H9 (cell line): ENCODE results near the gene IL6ST. TPM values are rescaled to one million over a fixed set of nuclear protein-coding genes. Genes with fewer than 3 reads are reported as not detected.

Source experiments
- DNase-seq: peaks from one replicate; pipeline ENCODE4 v3.0.0-alpha.2; 2017
- H2AFZ ChIP-seq: one replicate; pipeline ENCODE4 v1.6.1; 2013; ENCODE audit warnings: mild to moderate bottlenecking, low read length, control low read depth, moderate library complexity
- H2AK5ac ChIP-seq: 2 replicates; pipeline ENCODE4 v1.6.1; 2013; ENCODE audit warnings: low read length, control low read depth, mixed read lengths; ENCODE audit not compliant: insufficient read length
- H2BK120ac ChIP-seq: one replicate; pipeline ENCODE4 v1.6.1; 2013; ENCODE audit warnings: low read depth, mild to moderate bottlenecking, low read length, control low read depth, inconsistent platforms; ENCODE audit not compliant: poor library complexity, severe bottlenecking
- H2BK12ac ChIP-seq: 2 replicates; pipeline ENCODE4 v1.6.1; 2013; ENCODE audit warnings: low read length, control low read depth, mixed read lengths, low read depth; ENCODE audit not compliant: insufficient read length
- H2BK15ac ChIP-seq: 2 replicates; pipeline ENCODE4 v1.6.1; 2013; ENCODE audit warnings: low read depth, low read length, control low read depth
- H2BK20ac ChIP-seq: one replicate; pipeline ENCODE4 v1.6.1; 2013; ENCODE audit warnings: low read depth, mild to moderate bottlenecking, low read length, control low read depth, inconsistent platforms; ENCODE audit not compliant: poor library complexity, severe bottlenecking
- H2BK5ac ChIP-seq: 2 replicates; pipeline ENCODE4 v1.6.1; 2013; ENCODE audit warnings: low read length, control low read depth, mixed read lengths; ENCODE audit not compliant: insufficient read length
- H3K14ac ChIP-seq: 2 replicates; pipeline ENCODE4 v1.6.1; 2013; ENCODE audit warnings: low read length, control low read depth; ENCODE audit not compliant: insufficient read depth
- H3K18ac ChIP-seq: 2 replicates; pipeline ENCODE4 v1.6.1; 2013; ENCODE audit warnings: low read depth, mild to moderate bottlenecking, mixed read lengths, low read length, control low read depth; ENCODE audit not compliant: insufficient read length
- H3K23ac ChIP-seq: 2 replicates; pipeline ENCODE4 v1.6.1; 2013; ENCODE audit warnings: low read length, control low read depth, mixed read lengths, low read depth; ENCODE audit not compliant: insufficient read length
- H3K23me2 ChIP-seq: 2 replicates; pipeline ENCODE4 v1.6.1; 2013; ENCODE audit warnings: low read depth, mild to moderate bottlenecking, mixed read lengths, low read length, control low read depth; ENCODE audit not compliant: insufficient read length, poor library complexity, severe bottlenecking
- H3K27ac ChIP-seq: 2 replicates; pipeline ENCODE4 v1.5.1; 2013; ENCODE audit warnings: low read length, control low read depth, mixed read lengths, low read depth; ENCODE audit not compliant: insufficient read length
- H3K27me3 ChIP-seq: 2 replicates; pipeline ENCODE4 v1.6.1; 2013; ENCODE audit warnings: low read length, control low read depth, inconsistent platforms; ENCODE audit not compliant: insufficient read depth
- H3K4ac ChIP-seq: 2 replicates; pipeline ENCODE4 v1.6.1; 2013; ENCODE audit warnings: low read depth, mild to moderate bottlenecking, control low read depth, inconsistent platforms, low read length, moderate library complexity
- H3K4me1 ChIP-seq: 2 replicates; pipeline ENCODE4 v1.6.1; 2013; ENCODE audit warnings: low read length, control low read depth, inconsistent platforms; ENCODE audit not compliant: insufficient read depth
- H3K4me2 ChIP-seq: 2 replicates; pipeline ENCODE4 v1.6.1; 2013; ENCODE audit warnings: low read length, control low read depth, mixed read lengths; ENCODE audit not compliant: insufficient read length, insufficient read depth
- H3K56ac ChIP-seq: 2 replicates; pipeline ENCODE4 v1.6.1; 2013; ENCODE audit warnings: low read depth, mild to moderate bottlenecking, mixed read lengths, low read length, control low read depth; ENCODE audit not compliant: insufficient read length
- H3K79me1 ChIP-seq: 2 replicates; pipeline ENCODE4 v1.6.1; 2013; ENCODE audit warnings: low read depth, mild to moderate bottlenecking, moderate library complexity, low read length, control low read depth, inconsistent platforms; ENCODE audit not compliant: insufficient read depth, poor library complexity, severe bottlenecking
- H3K79me2 ChIP-seq: 2 replicates; pipeline ENCODE4 v1.6.1; 2013; ENCODE audit warnings: low read length, control low read depth, inconsistent platforms; ENCODE audit not compliant: insufficient read depth
- H3K9ac ChIP-seq: 2 replicates; pipeline ENCODE4 v1.6.1; 2013; ENCODE audit warnings: low read length, control low read depth, mixed read lengths; ENCODE audit not compliant: insufficient read length; ENCODE audit errors: extremely low read depth
- H3K9me3 ChIP-seq: one replicate; pipeline ENCODE4 v1.6.1; 2013; ENCODE audit warnings: low read depth, low read length, inconsistent platforms; ENCODE audit not compliant: control insufficient read depth
- H3T11ph ChIP-seq: one replicate; pipeline ENCODE4 v1.6.1; 2013; ENCODE audit warnings: mild to moderate bottlenecking, low read length, control low read depth, inconsistent platforms
- H4K20me1 ChIP-seq: one replicate; pipeline ENCODE4 v1.6.1; 2013; ENCODE audit not compliant: control insufficient read depth, insufficient read length, insufficient read depth
- H4K5ac ChIP-seq: 2 replicates; pipeline ENCODE4 v1.6.1; 2013; ENCODE audit warnings: low read depth, mild to moderate bottlenecking, mixed read lengths, low read length, control low read depth; ENCODE audit not compliant: insufficient read length
- H4K8ac ChIP-seq: replicated peaks from 2 replicates; pipeline ENCODE4 v1.6.1; 2013; ENCODE audit warnings: low read length, control low read depth, mixed read lengths, low read depth; ENCODE audit not compliant: insufficient read length
- H4K91ac ChIP-seq: 2 replicates; pipeline ENCODE4 v1.6.1; 2013; ENCODE audit warnings: low read depth, mild to moderate bottlenecking, moderate library complexity, mixed read lengths, low read length, control low read depth; ENCODE audit not compliant: insufficient read length
- H3K27ac Mint-ChIP-seq, 3 experiments: 2 replicates in 2 of 3; 3 replicates in 1 of 3; pipeline ENCODE4 v1.8.0; 2020 to 2021; ENCODE audit warnings: mixed read lengths in 3 of 3, mild to moderate bottlenecking in 1 of 3, moderate library complexity in 1 of 3
- H3K27me3 Mint-ChIP-seq: 2 replicates; pipeline ENCODE4 v1.8.0; 2021; ENCODE audit warnings: low read depth, mild to moderate bottlenecking, moderate library complexity, mixed read lengths
- H3K36me3 Mint-ChIP-seq, 3 experiments: 2 replicates in 2 of 3; 3 replicates in 1 of 3; pipeline ENCODE4 v1.8.0; 2020 to 2021; ENCODE audit warnings: low read depth in 3 of 3, mixed read lengths in 3 of 3; ENCODE audit not compliant: insufficient read depth in 1 of 3
- H3K4me1 Mint-ChIP-seq, 2 experiments: 2 replicates each; pipeline ENCODE4 v1.8.0; 2020; ENCODE audit warnings: mixed read lengths in 2 of 2
- H3K4me3 Mint-ChIP-seq, 2 experiments: 2 replicates in 1 of 2; 3 replicates in 1 of 2; pipeline ENCODE4 v1.8.0; 2020 to 2021; ENCODE audit warnings: mild to moderate bottlenecking in 2 of 2, mixed read lengths in 2 of 2, moderate library complexity in 1 of 2
- H3K9me3 Mint-ChIP-seq, 2 experiments: 2 replicates in 1 of 2; 3 replicates in 1 of 2; pipeline ENCODE4 v1.8.0; 2020; ENCODE audit warnings: mild to moderate bottlenecking in 2 of 2, mixed read lengths in 2 of 2, moderate library complexity in 1 of 2
- CTCF ChIP-seq: fragments of 200-600 bp; sonication (generic); conservative IDR thresholded peaks from 3 replicates; pipeline ENCODE4 v1.8.0; 2021; ENCODE audit warnings: antibody characterized with exemption, mild to moderate bottlenecking
- WGBS: extraction: QIAGEN DNeasy Blood & Tissue Kit; methylation state at CpG from one replicate; pipeline ENCODE4 v1.1.7; 2013; ENCODE audit warnings: missing lambda C conversion rate, low lambda C conversion rate, mixed read lengths; ENCODE audit not compliant: insufficient read length; ENCODE audit errors: extremely low coverage; 5-methylcytosine and 5-hydroxymethylcytosine counted together
- total RNA-seq: library from RNA; stranded (reverse); gene quantifications from 2 replicates; pipeline ENCODE4 v1.2.1, GENCODE V29; 2021

The IL6ST gene
- total RNA-seq, 1 experiment from 2014 or later = 11.1 TPM

GRCh38 chr5:56010431-56010830 lies 15.7 kb upstream of the IL6ST start:
- no CpG with 5 or more reads among the region's 3 CpGs for WGBS

More at GRCh38 chr5:56010431-56010830, 15.7 kb upstream of the IL6ST start:
- Histone ChIP-seq H2BK5ac (no peak overlapping the region), H2BK12ac (no peak overlapping the region), H3K9me3 (no peaks in the 10 kb centered on the region), H3K79me1 (no peaks in the 10 kb centered on the region), H4K8ac (no peak overlapping the region), H2BK15ac (no peak overlapping the region), H3K4me2 (no peak overlapping the region), H3K9ac (no peak overlapping the region), H2BK120ac (no peak overlapping the region), H3K14ac (no peak overlapping the region), H4K20me1 (no peaks in the 10 kb centered on the region), H3T11ph (no peak overlapping the region), H3K18ac (no peak overlapping the region), H3K79me2 (no peaks in the 10 kb centered on the region), H3K27me3 (no peaks in the 10 kb centered on the region), H3K23me2 (no peaks in the 10 kb centered on the region), H3K4me1 (no peaks in the 10 kb centered on the region), H3K56ac (no peak overlapping the region), H2AFZ (no peak overlapping the region), H2AK5ac (no peak overlapping the region), H3K4ac (no peak overlapping the region), H4K5ac (no peak overlapping the region), H3K23ac (no peak overlapping the region), H2BK20ac (no peak overlapping the region), H3K27ac (no peak overlapping the region), H4K91ac (no peak overlapping the region)
- no peaks in the 10 kb centered on the region for H3K27me3 Mint-ChIP-seq
- H3K27ac Mint-ChIP-seq = peak overlapping the region in 1 of 3 experiments; percentile 22; a peak in 1 of 7 replicates
- no peak for DNase-seq
- peaks cover 2 to 8% of the 10 kb centered on the region in 2 experiments; a peak in 3 of 5 replicates for H3K9me3 Mint-ChIP-seq
- H3K4me1 Mint-ChIP-seq = peaks cover 4 to 7% of the 10 kb centered on the region in 2 experiments; a peak in 3 of 4 replicates
- H3K36me3 Mint-ChIP-seq = no peaks in the 10 kb centered on the region; a peak in 2 of 7 replicates
- H3K4me3 Mint-ChIP-seq = no peak overlapping the region
- no peak for TF ChIP-seq CTCF
